GM15510 (cell line): ENCODE measurements around the gene ST7L.

Experiments
- POLR2A ChIP-seq: IDR thresholded peaks from 3 replicates; pipeline ENCODE4 v1.6.1; 2011; ENCODE audit warnings: borderline replicate concordance; ENCODE audit not compliant: insufficient read length; ENCODE audit errors: extremely low read depth

The ST7L gene

GRCh38 chr1:112575154-112575804, 43.7 kb downstream of the ST7L start:
- TF ChIP-seq POLR2A, result no peak

DNA sequence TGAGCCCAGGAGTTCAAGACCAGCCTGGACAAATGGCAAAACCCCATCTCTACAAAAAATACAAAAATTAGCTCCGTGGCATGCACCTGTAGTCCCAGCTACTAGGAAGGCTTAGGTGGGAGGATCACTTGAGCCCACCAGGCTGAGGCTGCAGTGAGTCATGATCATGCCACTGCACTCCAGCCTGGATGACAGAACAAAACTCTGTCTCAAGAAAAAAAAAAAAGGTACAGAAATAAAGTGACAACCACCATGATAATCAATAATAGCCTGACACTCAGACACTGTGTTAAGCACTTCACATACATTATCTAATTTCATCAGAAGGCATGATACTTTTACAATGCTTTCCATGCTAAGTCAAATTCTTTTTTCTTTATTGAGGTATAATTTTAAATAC, 53.1 kb downstream of the ST7L start:
- no peak for TF ChIP-seq POLR2A

DNA sequence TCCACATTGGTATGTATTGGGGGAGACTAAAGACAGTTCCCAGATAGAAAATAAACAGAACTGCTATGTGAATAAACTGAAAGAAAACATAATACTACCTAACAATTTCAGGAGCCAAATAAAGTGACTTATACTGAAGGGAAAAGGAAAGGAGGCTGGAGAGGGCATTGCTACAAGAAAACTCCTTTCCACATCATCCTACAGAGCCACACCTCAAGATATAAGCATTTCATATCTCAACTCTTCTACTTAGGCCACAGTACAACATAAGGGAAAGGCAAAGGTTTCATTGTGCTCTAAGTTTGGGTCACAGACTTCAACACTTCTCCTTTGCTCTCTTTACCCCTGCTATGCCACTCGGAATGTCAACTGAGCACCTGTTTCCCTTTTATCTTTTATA, 54.9 kb downstream of the ST7L start:
- no peak for TF ChIP-seq POLR2A

- no peak for TF ChIP-seq POLR2A
These were observed 55.6 kb downstream of the ST7L start for GRCh38 chr1:112563341-112563740.

GRCh38 chr1:112558634-112559033, 60.3 kb downstream of the ST7L start:
- no peak for TF ChIP-seq POLR2A

- no peak for TF ChIP-seq POLR2A
These were observed 61.6 kb downstream of the ST7L start for GRCh38 chr1:112557385-112557784.

GRCh38 chr1:112554411-112554810, 64.5 kb downstream of the ST7L start:
- TF ChIP-seq POLR2A, result no peak

DNA sequence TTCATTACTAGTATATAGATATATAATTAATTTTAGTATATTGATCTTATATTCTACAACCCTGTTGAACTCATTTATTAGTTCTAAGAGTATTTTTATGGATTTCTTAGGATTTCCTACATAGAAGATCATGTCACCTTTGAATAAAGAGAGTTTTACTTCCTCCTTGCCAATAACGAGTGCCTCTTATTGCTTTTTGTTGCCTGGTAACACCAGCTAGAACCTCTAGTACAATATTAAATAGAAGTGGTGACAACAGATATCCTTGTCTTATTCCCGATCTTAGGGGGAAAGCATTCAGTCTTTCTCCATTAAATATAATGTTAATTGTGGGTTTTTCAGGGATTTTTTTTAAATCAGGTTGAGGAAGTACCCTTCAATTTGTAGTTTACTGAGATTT, 69.4 kb downstream of the ST7L start:
- TF ChIP-seq POLR2A, result no peak

- no peak for TF ChIP-seq POLR2A
These were observed 70.4 kb downstream of the ST7L start for GRCh38 chr1:112548547-112548946.

GRCh38 chr1:112546076-112546475, 72.9 kb downstream of the ST7L start:
- no peak for TF ChIP-seq POLR2A

DNA sequence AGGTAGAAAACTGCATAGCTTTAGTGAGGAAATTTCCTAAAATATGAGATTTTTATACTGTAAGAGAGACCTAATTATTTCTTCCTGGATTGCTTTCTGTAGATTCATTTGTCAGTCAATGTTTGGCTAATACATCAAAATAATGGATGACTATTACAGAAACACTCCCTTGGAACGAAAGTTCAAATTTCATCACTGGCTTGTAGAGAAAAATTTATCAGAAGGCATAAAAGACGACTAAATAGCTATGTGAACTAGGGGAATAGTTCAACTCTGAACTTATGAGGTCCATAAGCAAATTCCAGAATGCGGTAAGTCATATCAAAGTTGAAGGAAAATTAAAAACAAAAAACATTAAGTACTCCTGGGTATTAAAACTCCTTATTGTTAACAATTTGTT, 74.2 kb downstream of the ST7L start:
- no peak for TF ChIP-seq POLR2A

- no peak for TF ChIP-seq POLR2A
These were observed 74.8 kb downstream of the ST7L start for GRCh38 chr1:112544011-112544688.

GRCh38 chr1:112542206-112542973, 76.6 kb downstream of the ST7L start:
- TF ChIP-seq POLR2A, result no peak

DNA sequence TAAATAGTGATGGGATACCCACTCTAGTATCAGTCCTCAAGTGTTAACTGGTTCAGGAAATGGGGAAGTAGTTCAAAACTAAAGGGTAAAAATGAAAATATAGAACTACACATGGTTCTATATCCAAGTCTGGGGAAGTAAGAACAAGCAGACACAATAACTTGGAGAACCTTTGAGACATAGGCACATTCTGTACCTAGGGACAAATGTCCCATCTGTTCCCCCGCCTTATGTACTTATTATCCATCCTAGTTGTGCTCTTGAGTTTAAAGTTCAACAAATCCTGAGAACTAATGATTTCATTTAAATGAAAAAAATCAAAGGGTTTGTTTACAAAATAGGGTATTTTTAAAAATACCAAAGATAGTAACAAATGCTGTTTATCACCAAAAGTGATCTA, 77.6 kb downstream of the ST7L start:
- TF ChIP-seq POLR2A, result no peak

DNA sequence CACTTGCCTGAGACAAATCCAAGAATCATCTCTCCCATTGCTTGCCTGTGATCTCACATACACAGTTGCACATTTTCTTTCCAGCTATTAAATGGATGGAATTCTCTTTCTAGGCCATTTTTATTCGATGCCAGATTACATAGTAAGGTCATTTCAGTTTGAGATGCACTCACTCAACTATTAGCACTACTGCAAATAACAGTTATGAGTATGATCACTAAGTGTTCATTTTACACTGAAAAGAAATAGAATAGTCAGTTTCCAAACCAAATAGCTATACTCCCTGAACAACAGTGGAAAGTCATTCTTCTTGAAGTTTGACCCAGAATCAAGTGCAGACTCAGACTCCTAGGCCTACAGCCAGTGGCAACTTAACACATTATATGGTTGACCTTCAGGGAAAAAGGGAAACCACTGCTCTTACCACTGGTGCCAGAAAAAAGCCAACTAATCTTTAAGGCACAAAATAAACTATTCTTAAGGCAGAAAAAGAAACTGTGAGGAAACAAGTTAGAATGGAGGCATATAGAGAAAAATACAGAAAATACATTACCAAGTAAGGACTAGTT, 78.6 kb downstream of the ST7L start:
- no peak for TF ChIP-seq POLR2A
